NCI-H2171 treated with DMSO at 0.1 percent for 48 hours (cell line): ENCODE results near the gene ODAPH.

Experiments used
- DNase-seq: peaks from one replicate; lab custom pipeline; 2025; lab: John Stamatoyannopoulos, UW

Gene ODAPH

DNA sequence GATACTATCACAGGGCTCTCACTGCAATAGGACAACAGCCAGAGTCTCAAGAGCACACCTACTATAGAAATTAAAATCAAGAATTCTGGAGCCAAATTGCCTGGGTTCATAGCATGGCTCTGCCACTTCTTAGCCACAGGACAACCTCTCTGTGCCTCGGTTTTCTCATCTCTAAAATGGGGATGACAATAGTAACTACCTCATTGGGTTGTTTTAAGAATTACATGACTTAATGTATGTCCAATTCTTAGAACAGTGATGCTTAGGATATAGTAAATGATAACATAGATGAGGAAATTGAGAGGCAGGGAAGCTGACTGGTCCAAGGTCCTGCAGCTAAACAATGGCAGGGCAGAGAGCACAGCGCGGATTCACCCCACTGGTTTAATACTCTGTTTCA, 11.0 kb upstream of the ODAPH start:
- no peak for DNase-seq

DNA sequence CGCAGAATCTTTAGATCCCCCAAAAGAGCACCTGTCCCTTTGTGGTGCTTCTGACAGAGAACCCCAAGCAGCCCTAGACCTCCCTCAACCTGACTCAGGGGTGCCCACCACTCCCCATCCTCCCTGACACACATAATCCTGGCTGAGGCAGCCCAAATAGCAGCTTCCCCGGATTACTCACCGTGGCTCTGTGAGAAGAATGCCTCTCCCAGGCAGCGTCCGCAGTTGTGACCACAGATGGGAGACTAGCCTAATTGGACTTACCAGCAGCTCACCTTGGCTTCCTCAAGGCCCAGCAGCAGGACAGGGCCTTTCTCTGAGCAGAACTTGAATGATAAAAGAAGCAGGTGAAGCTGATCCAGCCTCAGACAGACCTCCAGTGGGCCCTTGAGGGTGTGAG, 10.3 kb upstream of the ODAPH start:
- DNase-seq = no peak

DNA sequence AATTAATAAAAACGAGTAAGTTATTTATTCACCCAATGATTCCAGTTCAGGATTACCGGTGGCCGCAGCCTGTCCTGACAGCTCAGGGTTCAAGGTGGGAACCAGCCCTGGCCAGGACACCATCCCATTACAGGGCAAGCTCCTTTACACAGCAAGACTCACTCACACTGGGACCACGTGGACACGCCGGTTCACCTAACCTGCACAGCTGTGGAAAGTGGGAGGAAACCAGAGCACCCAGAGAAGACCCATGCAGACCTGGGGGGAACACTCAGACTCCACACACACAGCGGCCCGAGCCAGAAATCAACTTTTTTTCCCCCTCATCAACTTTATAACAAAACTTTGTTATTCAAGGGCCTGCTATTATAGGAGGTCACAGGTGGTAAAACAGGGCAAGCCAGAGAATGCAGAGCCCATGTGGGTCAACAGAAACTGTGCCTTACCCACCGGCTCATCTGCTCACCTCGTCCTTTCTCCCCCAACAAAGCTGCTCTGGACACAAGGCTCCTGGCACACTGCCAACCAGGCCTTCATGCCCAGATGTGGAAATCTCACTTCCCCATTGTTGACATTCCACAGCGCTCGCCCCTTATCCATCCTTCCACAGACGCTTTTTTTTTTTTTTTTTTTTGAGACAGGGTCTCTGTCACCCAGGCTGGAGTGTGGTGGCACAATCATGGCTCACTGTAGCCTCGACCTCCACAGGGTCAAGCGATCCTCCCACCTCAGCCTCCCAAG, 8.0 kb upstream of the ODAPH start:
- DNase-seq = no peak

DNA sequence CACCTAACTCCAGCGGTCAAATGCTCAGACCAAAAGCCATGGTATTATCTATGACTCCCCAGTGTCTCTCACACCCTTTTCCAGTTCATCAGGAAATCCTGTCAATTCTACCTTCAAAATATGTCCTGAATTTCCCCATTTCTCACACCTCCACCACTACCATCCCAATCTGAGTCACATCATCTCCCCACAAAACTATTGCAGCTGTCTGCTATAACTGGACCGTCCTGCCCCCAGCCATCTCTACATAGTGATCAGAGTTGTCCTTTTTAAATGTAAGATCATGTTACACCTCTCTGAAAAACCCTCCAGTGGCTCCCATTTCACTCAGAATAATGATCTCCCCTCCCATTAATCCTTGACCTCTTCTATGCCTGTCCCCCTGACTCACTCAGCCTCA, 6.8 kb upstream of the ODAPH start:
- DNase-seq = no peak

DNA sequence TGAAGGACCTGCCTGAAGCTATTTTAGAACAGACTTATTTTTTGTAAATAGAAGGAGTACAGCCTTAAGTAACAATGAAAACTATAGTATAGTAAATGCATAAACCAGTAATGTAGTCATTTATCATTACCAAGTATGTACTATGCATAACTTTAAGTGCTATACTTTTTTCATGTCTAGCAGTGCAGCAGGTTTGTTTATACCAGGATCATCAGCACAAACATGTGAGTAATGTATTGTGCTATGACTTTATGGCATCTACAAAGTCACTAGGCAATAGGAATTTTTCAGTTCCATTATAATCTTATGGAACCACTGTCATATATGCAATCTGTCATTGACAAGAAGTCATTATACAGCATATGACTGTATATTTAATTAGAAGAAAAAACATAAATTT, 3.4 kb upstream of the ODAPH start:
- no peak for DNase-seq

DNA sequence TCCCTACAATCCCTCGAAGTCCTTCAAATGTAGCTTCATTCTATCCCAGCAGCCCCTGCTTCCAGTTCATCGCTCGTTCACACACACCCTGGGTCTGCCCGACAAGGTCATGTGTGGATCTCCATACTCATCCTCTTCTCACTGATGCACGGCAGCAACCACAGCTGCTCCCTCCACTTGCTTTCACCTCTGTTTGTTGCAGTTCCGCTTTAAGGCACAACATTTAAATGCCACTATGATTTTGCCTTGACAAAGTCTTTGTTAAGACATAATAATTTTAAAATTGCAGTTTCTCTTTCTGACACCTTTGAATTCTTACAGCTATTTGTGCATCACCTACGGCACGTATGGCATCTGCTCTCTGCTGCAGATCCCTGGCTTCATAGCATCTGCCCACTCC, 1.8 kb downstream of the ODAPH start:
- no peak for DNase-seq

DNA sequence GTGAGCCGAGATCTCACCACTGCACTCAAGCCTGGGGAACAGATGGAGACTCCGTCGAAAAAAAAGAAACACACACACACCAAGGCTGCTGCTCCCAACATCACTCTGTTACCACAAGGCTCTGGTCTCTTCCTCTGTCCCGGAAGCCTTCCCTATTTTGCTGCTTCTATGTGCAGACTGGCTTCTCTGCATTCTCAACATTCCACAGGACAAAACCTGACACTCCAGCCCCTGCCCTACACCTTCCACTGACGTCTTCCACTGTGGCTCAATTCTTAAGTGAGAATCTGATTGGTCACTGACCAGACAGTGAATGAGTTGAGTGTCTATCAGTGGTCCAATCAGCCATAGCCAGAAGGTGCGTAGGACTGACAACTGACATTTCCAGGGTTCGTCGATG, 5.9 kb downstream of the ODAPH start:
- DNase-seq = peak; percentile 25

DNA sequence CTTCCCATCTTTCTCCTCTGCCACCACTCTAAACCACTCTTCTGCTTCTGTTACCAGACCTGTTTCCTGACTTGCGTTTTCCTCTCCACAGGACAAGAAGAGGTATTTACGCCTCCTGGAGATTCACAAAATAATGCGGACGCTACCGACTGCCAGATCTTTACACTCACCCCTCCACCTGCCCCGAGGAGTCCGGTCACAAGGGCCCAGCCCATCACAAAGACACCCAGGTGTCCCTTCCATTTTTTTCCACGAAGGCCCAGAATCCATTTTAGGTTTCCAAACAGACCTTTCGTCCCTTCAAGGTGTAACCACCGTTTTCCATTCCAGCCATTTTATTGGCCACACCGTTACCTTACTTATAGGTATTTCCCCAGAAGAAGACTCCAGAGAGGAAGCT, 8.2 kb downstream of the ODAPH start:
- DNase-seq = no peak

DNA sequence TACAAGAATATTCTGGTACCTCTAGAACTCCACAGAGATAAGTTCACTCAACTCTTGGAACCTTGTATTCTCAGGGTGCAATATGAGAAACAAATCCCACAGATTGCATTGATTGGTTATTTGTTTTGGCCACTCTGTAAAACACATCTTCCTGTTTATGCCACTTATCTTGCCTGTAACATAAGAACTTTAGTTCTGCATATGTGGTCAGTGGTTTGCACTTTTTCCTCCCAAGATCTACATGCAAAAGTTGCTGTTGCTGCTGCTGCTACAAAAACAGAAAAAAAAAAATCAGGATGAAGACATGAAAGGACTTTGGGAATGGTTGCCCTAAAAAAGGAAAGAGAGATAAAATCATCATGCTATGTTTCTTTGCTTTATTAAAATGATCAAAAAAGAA, 9.6 kb downstream of the ODAPH start:
- no peak for DNase-seq

DNA sequence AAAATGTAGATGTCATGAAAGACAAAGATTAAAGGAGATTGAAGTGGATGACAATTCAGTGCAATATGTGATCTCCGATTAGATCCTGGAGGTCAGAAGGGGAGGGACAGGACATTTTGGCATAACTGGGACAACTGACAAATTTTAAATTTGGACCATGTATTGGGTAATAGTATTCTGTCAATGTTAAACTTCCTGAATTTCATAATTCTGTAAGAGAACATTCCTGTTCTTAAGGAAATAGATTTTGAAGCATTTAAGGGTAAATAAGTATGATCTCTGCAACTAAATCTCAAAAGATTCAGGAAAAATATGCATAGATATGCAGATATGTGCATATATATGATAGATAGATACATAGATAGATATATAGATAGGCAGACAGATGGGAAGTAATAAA, 11.0 kb downstream of the ODAPH start:
- no peak for DNase-seq

DNA sequence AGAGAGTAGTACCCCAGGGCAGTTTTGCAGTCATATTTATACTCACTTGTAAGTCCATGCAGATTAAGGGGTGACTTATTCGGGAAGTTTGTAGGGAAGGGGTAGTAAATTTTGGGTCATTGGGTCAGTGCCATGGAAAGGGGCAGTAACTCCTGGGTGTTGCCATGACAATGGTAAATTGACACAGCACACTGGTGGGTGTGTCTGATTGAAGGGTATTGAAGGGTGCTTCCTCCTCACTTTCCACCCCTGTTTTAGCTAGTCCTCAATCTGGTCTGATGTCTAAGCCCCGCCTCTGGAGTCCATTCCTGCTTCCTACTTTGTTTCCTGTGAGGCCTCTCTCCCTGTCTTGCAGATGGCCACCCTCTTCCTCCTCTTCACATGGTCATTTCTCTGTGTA, 11.9 kb downstream of the ODAPH start:
- DNase-seq = no peak

DNA sequence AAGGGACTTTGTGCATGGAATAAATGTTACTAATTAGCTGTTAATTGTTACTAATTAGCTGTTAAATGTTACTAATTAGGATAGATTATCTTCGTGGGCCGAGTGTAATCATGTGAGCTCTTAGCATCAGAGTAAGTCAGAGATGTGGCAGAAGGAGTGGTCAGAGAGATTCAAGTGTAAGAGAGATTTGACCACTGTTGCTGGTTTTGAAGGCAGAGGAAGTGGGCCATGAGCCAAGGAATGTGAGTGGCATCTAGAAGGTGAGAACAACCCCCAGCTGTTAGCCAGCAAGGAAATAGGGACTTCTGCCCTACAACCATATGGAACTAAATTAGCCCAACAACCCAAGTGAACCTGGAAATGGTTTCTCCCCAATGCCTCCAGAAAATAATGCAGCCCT, 28.2 kb downstream of the ODAPH start:
- DNase-seq = no peak

DNA sequence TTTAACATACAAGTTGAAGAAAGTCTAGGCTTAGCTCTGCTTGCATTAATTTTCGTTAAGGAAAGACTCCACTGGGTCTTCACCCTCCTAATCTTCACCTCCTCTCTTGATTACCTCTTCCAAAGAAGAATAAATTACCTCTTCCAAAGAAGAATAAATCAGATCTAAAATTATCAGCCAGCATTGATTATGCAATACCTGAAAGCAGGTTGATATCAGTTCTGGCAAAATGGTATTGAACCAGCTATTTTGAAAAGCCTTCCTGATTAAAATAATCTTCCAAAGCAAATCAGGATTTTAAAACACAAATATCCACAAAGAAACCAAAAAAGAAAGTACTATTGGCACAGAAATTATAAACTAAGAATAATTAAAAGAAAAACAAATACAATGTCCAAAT, 37.5 kb downstream of the ODAPH start:
- DNase-seq = no peak

DNA sequence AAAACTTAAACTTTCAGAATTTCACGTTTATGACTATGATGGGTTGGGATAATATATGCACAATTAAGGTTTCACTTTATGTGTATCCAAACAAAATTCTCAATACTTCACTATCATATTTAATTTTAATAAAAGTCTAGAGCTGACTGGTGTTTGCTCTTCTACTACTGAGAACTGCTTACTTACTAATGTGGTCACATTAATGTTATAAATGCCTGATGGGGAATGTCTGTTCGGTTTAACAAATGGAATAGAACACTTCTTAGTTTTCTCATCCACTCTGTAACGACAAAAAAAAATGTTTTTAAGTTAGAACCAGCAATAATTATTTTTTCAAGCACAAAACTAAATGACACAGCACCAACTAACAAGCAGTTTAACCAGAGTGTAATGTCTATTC, 40.2 kb downstream of the ODAPH start:
- DNase-seq = no peak

DNA sequence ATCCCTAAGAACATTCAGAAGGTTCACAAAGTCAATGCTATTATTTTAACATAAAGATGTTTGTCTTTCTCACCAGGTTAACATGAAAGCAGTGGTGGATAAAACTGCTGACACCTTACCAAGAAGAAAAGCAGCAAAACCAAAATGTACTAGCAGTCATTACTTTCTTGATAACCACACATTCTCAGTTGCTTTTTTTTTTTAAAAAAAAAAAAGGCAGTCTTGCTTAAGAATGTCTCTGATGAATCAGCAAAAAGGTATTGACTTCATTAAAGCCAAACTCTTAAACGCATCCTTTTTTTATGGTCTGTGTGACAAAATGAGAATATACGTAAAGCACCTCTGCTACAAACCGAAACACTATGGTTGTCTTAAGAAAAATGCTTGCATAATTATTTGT, 42.5 kb downstream of the ODAPH start:
- DNase-seq = no peak

DNA sequence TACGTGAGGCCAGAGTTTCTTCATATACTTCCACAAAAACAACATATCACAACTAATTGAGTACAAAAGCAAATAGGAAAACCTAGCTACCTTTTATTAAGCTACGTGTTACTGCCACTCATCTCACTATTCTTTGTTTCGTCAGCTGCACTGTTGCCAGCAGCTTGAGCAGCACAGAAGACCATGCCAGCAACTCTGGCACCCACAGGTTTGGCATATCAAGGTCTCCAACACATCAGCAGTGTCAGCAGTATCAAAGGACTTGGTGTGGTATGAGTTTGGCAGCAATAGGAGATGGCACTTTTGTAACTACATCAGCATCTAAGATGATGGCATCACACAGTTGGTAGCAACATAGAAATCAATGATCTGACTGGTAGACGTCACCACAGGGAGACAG, 43.8 kb downstream of the ODAPH start:
- DNase-seq = no peak

DNA sequence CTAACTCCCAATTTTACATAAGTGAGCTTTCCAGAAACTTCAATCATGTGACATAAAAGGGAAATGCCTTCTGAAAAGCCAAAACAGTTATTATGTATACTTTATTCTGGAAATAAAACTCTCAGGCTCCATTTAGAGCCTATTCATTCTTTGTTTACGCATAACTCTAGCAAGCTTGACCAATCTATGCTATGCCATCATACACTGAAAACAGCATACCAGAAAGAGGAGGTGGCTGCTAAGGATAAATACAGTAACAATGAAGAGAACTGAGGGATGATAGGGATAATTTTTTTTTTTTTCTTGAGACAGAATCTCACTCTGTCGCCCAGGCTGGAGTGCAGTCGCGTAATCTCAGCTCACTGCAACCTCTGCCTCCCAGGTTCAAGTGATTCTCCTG, 50.1 kb downstream of the ODAPH start:
- DNase-seq = no peak

DNA sequence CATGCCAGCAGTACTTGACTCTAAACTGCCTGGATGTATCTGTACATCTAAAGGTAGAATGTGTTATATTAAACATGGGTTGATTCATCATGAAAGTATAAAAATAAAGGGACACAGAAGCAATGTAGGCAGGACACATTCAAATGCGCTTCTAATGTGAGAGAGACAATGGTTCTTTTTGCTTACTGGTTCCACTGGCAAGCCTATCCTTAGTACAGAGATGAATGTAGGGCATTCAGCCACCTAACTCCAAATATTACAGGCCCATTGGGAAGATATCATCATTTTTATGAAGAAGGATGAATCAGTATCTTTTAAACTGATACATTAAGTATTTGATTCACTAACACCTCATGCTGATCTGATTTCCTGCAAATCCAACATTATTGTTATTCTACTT, 56.4 kb downstream of the ODAPH start:
- no peak for DNase-seq
